OCI-LY7 (cell line): ENCODE data around the gene CRK.

Source experiments
- CTCF ChIP-seq: fragments of 200-600 bp; sonication (generic); conservative IDR thresholded peaks from 2 replicates; pipeline ENCODE4 v1.5.1; 2014; ENCODE audit warnings: mild to moderate bottlenecking, antibody characterized with exemption, low read length, moderate library complexity, mixed read lengths
- EZH2phosphoT487 ChIP-seq: fragments of 200-600 bp; sonication (generic); IDR thresholded peaks from 2 replicates; pipeline ENCODE4 v1.6.1; 2018; ENCODE audit warnings: low read depth, borderline replicate concordance, mild to moderate bottlenecking, mixed run types, antibody characterized with exemption, low read length, moderate library complexity, mixed read lengths

GRCh38 chr17:1420981-1421380, 35.1 kb downstream of the CRK start:
- TF ChIP-seq EZH2phosphoT487 (no peak), CTCF (no peak)
